Stimulated activated CD4-positive, alpha-beta T cell treated with anti-CD3 and anti-CD28 coated beads, Interleukin-4, amount 100 ng/mL, for 1 hour (primary cell): ENCODE data around the gene ARHGEF4.
"Not testable (repeated sequence)": the region's sequence is repeated elsewhere in the genome, so short reads cannot be mapped to it uniquely, and the experiment has no call there.

Experiments used
- DNase-seq: peaks from one replicate; pipeline ENCODE4 v3.0.0-alpha.2; 2020

Gene ARHGEF4

GRCh38 chr2:130986890-130987493 lies 150.3 kb downstream of the ARHGEF4 start:
- no peak for DNase-seq

DNA sequence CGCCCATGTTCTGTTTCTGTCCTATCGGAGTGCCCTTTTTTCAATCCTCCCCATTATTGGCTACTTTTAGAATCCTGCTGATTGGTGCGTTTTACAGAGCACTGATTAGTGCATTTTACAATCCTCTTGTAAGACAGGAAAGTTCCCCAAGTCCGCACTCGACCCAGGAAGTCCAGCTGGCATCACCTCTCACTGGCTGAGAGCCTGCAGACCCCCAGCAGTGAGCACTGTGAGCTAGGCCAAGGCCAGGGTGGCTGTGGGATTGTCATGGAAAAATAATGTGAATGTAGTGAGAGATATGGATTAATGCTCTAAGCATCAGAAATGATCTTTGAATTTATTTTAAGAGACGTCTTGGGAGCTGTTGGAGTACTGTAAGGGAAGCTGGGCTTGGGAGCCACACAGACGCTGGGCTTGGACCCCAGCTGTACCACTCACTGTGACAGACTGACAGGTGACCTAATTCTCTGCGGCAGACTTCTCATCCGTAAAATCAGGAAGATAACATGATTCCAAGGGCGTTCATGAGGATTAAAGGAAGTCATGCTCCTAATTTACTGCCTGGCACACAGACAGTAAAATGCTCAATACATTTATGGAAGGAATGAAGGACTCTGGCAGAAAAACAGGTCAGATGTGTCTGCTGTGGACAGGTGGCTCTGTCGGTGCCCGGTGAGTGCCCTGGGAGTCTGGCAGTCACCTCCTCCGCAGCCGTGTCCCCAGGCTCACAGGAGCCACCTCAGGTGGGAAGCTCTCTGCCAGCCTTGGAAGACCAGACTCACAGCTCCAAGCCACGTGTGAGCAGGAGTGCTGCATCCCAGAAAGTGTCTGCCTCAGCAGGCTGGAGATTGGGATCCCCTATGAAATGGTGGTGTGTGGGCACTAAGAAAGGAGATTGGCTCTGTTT lies 151.1 kb downstream of the ARHGEF4 start:
- no peak for DNase-seq

GRCh38 chr2:130991446-130991845 lies 154.7 kb downstream of the ARHGEF4 start:
- DNase-seq, result not testable (repeated sequence)

GRCh38 chr2:130992003-130992402 lies 155.3 kb downstream of the ARHGEF4 start:
- DNase-seq, result not testable (repeated sequence)

DNA sequence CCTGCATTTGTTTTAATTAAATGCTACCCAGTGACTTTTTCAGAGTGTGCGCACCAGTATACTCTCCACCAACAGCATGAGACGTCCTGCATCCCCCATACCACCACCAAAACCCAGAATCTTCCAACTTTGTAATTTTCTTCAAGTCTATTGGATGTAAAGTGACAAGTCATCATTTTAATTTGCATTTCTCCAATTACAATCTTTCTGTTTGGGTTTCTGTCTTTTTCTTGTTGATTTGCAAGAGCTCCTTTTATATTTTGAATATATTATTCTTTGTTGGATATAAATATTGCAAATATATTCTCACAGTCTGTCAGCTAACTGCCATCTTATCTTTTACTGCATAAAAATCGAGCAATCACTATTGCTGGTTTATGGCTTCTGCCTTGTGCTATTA lies 160.0 kb downstream of the ARHGEF4 start:
- DNase-seq, result no peak

DNA sequence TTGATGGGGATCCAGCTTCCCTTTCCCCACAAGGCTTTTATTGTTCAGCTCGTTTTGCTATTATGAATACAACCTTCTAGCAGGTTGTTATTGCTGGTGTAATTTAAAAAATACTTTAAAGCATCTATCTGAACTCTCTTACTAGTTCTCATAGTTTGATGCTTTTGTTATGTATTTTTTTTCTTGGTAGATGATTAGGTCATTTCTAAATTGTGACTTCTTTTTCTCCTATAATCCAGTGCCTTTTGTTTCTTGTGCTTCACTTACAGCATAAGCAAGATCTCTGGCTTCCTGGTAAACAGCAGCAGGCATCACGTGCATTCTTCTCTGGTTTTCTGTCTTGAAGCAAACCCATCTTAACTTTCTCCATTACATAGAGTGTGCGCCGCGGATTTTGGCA lies 160.5 kb downstream of the ARHGEF4 start:
- no peak for DNase-seq

DNA sequence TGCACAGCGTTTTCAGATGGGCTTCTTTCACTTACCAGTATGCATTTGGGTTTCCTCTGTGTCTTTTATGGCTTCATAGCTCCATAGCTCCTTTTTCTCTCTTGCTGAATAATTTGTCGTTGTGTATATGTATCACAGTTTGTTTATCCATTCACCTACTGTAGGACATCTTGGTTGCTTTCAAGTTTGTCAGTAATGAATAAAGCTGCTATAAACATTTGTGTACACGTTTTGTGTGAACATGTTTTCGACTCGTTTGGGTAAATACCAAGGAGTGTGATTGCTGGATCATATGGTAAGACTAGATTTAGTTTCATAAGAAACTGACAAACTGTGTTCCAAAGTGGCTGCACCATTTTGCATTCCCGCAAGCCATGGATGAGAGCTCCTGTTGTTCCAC lies 161.8 kb downstream of the ARHGEF4 start:
- DNase-seq, result no peak

GRCh38 chr2:131004446-131005209 lies 167.9 kb downstream of the ARHGEF4 start:
- no peak for DNase-seq

DNA sequence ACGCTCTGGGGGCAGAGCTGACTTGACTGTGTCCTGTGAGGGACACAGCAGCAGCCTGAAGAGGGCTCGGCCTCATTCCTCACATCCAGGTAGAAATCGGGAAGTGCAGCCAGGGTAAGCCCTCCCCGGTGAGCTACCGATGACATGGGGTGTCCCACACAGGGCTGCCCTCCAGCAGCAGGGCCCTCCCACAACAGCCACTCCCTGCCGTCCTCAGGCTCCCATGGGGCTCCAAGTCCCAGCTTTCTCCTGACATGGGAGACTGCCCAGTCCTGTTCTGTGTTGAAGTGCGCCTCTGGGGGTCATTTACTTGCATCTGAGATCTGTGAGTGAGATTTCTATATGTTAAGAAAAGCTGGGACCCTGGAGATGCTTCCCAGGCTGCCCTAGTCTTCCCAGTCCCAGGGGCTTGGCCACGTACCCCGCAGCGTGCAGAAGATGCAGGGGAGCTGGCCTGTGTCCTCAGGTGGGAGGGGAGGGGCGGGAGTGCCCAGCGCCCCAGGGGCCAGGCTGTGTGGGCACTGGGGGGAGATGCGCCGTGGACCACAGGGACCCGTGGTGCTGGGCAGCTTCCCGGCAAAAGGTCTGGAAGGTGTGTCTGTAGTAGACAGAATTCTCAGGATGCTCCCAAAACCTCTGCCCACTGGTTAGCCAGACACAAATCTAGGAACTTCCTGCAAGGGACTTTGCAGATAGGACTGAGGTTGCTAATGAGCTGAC lies 168.7 kb downstream of the ARHGEF4 start:
- no peak for DNase-seq

DNA sequence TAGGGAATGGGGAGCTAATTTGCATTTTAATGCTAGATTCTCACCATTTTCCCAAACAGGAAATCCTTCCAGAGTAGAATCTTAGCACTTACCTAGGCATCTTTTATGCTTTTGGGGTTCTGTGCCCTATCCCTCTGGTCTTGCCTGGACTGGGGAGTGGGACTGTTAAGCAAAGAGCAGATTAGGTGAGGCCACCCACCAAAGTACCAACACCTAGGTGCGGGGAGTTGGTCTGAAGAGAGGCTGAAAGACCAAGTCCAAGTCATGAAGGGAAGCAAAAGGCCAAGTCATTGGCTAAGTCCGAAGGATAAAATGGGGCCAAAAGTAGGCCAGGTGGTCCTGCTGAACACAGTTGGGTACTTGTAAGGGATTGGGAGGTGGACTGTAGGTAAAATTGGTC lies 169.8 kb downstream of the ARHGEF4 start:
- DNase-seq, result no peak

DNA sequence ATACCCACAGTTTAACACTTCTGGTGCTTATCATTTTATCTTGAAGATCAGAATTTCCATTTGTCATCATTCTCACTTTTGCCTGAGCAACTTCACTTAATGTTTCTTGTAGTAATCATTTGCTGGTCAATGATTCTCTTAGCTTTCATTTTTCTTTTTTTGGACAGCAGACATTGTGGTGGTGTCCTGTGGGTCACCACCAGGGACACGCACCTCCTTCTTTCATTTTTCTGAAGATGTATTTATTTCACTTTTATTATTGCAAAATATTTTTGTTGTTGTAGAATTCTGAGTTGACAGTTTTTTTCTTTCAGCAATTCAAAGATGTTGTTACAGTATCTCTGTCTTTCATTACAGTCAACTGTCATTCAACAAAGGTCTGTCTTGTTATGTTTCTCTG lies 172.3 kb downstream of the ARHGEF4 start:
- DNase-seq, result no peak

DNA sequence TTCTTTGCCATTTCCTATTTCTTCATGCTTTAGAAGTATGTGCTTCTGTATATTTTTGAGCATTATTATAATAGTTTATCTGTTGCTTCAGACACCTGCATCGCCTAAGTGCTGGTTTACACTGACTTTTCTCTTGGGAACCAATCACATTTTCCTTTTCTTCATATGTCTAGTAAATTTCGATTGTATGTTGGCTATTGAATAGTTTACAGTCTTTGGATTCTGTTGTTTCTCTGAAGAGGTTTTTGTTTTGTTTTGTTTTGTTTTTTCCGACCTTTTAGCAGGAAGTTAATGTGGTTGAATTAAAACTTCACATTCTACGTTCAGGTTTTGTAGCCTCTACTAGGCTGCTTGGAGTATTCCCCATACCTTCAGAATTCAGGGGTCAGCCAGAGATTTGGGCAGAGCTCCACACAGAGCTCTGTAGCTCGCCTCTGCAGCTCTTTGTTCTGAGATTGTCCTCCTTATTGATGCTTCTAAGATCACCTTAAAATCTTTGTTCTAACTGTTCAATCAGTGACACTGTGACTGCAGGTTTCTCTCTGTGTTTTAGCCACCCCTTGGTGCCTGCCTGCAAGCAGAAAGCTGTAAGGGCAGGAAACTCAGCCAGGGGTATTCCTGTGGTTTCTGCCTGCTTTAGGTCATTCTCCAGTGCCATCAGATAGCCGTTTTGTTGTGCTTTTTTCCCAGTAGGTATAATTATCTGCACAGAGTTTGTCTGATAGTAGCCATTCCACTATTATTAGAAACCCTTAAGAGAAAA lies 173.2 kb downstream of the ARHGEF4 start:
- no peak for DNase-seq

DNA sequence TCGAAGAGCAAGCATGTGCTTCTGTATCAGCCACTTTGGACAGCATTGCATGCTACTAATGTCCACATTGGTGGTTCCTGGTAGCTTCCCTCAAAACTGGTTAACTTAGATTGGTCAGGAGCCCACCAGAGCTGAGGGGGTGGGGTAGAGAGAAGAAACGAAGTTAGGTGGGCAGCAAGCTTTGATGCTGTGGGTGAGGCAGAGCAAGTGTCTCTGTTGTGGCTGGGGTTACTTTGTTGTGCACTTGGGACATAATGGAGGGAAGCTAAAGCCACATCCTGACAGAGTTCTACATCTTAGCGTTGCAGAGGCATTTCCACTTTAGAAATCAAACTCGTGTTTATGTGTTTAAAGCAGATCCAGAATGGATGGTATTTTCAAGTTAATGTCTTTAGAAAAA lies 173.9 kb downstream of the ARHGEF4 start:
- no peak for DNase-seq

DNA sequence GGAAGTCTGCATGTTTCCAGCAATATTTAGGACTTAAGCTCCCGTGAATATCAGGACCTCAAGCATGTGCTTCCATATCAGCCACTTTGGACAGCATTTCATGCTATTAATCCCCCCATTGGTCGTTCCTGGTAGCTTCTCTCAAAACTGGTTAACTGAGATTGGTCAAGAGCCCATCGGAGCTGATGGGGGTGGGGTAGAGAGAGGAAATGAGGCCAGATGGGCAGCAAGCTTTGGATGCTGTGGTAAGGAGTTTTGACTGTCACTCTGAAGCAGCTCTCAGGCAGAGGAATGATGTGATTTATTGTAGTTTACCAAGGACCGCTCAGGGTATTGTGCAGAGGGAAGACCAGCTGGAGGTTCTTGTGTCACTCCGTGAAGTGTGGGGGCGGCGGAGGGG lies 174.8 kb downstream of the ARHGEF4 start:
- DNase-seq, result no peak

DNA sequence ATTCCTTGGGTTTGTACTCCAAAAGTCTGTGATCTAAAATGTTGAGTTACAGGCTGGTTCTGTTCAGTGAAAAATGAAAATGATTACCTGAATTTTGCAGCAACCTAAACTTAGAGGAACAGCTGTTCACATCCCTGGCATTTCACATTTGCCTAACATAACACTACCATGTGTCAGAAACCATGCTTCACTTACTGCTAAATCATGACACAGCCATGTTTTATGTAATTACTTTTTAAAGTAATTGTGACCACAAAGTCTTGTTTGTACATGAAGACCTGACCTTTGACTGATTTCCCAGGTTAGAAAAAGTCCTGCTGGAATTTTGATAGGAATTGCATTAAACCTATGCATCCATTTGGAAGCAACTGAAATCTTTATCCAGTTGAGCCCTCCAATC lies 177.4 kb downstream of the ARHGEF4 start:
- no peak for DNase-seq

DNA sequence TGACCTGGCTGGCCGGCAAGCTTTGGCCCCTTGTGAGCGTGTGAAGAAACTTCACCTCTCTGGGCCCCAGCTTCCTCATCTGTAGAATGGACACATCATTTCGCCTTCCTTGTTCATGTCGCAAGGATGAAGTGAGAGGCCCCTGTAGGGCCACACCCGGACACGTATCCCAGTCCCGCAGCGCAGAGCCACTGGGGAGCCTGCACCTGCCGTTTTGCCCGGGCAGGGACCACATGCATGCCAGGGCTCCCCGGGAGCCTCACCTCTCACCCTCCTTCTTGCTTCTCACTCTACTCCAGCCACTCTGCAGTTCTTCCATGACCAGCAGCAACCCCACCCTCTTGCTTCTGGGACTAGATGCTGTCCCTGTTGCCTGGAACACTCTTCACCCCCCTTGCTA lies 179.1 kb downstream of the ARHGEF4 start:
- no peak for DNase-seq

DNA sequence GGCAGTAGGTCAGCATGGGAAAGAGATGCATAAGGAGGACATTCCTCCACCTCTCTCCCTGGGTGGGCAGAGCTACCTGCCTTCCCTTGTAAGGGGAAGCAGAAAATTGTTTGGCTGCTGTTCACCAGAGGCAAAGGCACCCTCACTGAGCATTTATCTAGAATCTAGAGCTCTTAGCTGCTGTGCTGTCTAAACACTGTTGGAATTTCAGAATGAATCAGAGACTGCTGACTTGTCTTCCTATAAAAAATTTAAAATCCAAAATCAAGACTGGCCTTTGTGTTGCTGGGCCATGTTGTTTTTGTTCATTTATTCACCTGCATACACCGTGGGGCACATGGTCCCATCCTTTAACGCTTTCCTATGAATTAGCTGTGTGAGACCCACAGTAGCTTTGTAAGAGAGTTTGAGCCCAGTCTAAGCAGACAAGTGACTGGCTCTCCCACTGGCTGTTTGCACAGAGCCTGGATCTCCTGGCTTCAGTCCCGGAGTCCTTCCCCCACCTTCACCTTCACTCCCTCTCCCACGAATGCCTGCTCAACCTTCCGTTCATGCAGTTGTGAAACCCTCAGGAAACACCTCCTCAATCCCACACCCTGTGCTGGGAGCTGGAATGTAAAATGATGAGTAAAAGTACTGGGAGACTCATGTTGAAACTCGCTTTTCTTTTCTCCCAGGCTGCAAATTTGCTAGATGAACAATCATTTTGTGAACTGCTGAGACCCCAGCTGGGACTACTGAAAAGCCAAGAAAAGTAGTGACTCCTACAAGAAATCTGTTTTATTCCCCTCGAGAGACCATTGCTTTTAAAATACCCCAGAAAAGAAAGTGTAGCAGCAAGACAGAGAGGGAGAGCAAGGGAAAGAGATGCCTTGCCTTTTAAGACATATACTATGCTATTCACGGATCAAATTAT lies 180.4 kb downstream of the ARHGEF4 start:
- no peak for DNase-seq

DNA sequence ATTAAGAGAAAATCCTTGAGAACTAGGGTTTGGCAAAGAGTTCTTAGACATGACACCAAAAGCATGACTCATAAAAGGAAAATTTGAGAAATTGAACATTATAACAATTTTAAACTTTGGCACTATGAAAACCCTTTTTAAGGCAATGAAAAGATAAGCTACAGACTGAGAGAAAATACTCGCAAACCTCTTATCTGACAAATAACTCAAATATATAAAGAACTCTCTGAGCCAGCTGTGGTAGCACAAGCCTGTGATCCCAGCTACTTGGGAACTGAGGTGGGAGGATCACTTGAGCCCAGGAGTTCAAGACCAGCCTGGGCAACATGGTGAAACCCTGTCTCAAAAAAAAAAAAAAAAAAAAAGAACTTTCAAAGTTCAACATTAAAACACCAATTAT lies 186.0 kb downstream of the ARHGEF4 start:
- no peak for DNase-seq

DNA sequence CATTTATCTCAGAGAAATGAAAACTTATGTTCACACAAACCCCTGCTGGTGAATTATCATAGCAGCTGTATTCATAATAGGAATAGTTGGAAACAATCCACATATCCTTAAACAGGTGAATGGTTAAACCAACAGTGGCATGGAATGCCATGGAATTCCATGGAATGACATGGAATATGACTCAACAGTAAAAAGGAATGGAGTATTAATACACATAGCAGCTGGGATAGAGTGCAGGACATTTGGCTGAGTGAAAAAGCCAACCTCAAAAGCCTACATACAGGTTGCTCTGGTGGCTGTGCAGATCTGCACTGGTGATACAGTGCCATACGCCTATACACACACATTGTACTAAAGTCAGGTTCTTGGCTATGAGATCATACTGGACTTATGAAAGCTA lies 187.0 kb downstream of the ARHGEF4 start:
- no peak for DNase-seq

DNA sequence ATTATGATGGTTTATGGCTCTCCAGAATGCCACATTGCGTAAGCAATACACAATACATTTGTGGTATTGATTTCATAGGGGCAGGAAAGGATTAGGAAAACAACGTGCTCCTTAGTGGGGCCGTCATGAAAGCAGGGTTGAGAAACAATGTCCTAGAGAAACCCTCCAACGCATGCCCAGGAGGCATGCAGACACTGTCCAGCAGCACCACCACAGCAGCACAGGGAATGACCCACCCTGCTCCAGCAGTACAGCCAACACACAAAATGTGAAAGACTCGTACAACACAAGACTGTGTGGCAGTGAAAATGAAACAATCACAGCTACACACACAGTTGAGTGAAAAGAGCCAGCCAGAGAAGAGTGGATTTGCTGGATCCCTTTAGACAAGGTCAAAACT lies 190.2 kb downstream of the ARHGEF4 start:
- no peak for DNase-seq
